HepG2 (cell line): ENCODE measurements around the gene NACC2. TPM values are rescaled to one million over a fixed set of nuclear protein-coding genes. Genes with fewer than 3 reads are reported as not detected.

Source experiments
- ATAC-seq: fragments of 200-7000 bp; cut with Tn5 transposase; 3 replicates; pipeline ENCODE4 v1.9.1; 2020; ENCODE audit warnings: mild to moderate bottlenecking, moderate library complexity
- BruUV-seq: library from RNA; stranded (reverse); fragments of 400-500 nt; replicated peaks from 2 replicates; lab custom pipeline; 2021; lab: Mats Ljungman, UMichigan
- CTCF ChIA-PET: fragments of 300-600 bp; formaldehyde crosslinking; extraction: SDS; loops from one replicate; lab custom pipeline; 2021; ENCODE audit warnings: low total read pairs, inconsistent platforms, low intra/inter-chr PET ratio; lab: Yijun Ruan, JAX
- POLR2A ChIA-PET: fragments of 350-600 bp; sonication (Branson Sonifier 250); formaldehyde crosslinking; loops from one replicate; lab custom pipeline; 2020; ENCODE audit warnings: antibody characterized with exemption, inconsistent platforms; lab: Yijun Ruan, JAX
- DNase-seq: peaks from one replicate; pipeline ENCODE4 v3.0.0-alpha.2; 2015; ENCODE audit warnings: low spot score
- FAIRE-seq: peaks from 3 replicates; lab custom pipeline; 2011; peaks lifted over from hg19 to GRCh38; lab: Jason Lieb, UNC
- H2AFZ ChIP-seq: one replicate; pipeline ENCODE4 v1.6.1; 2011; ENCODE audit warnings: low read length, inconsistent platforms
- H3K27ac ChIP-seq: fragments of 300-600 bp; 3 replicates; pipeline ENCODE4 v1.8.0; 2011; ENCODE audit warnings: mixed run types, mild to moderate bottlenecking, mixed read lengths, low read length, inconsistent platforms; ENCODE audit not compliant: insufficient read depth; ENCODE audit errors: extremely low read length
- H3K27me3 ChIP-seq, 2 experiments: fragments of 200-600 bp in 1 of 2; 2 replicates in 1 of 2; 3 replicates in 1 of 2; pipeline versions ENCODE4 v1.6.0 to v1.8.0; 2011; ENCODE audit warnings: low read length in 2 of 2, mild to moderate bottlenecking in 2 of 2, moderate library complexity in 2 of 2, inconsistent platforms in 1 of 2; ENCODE audit not compliant: insufficient read depth in 2 of 2, control insufficient read depth in 1 of 2
- H3K36me3 ChIP-seq, 2 experiments: fragments of 200-600 bp in 1 of 2; replicated peaks in 1 of 2; 2 replicates in 1 of 2; 3 replicates in 1 of 2; pipeline versions ENCODE4 v1.5.1 to v1.8.0; 2011; ENCODE audit warnings: low read length in 2 of 2, inconsistent platforms in 1 of 2; ENCODE audit not compliant: insufficient read depth in 2 of 2, control insufficient read depth in 1 of 2
- H3K4me1 ChIP-seq: 2 replicates; pipeline ENCODE4 v1.5.1; 2012; ENCODE audit warnings: low read length, inconsistent platforms; ENCODE audit not compliant: insufficient read depth
- H3K4me2 ChIP-seq: 2 replicates; pipeline ENCODE4 v1.6.0; 2011; ENCODE audit warnings: low read depth, low read length, inconsistent platforms
- H3K4me3 ChIP-seq, 3 experiments: fragments of 200-600 bp in 1 of 3; sonication (generic), shearing (Covaris generic) in 1 of 3; replicated peaks in 1 of 3; 2 replicates each; pipeline ENCODE4 v1.5.1; 2011 to 2016; ENCODE audit warnings: low read length in 3 of 3, inconsistent platforms in 2 of 3, low read depth in 2 of 3, mild to moderate bottlenecking in 2 of 3, control low read depth in 1 of 3, mixed read lengths in 1 of 3; ENCODE audit not compliant: insufficient read depth in 1 of 3
- H3K79me2 ChIP-seq: one replicate; pipeline ENCODE4 v1.6.1; 2011; ENCODE audit warnings: low read length, inconsistent platforms; ENCODE audit not compliant: insufficient read depth
- H3K9ac ChIP-seq: 2 replicates; pipeline ENCODE4 v1.6.0; 2011; ENCODE audit warnings: mild to moderate bottlenecking, low read depth, low read length, inconsistent platforms; ENCODE audit not compliant: insufficient read depth
- H3K9me3 ChIP-seq: 2 replicates; pipeline ENCODE4 v1.5.1; 2012; ENCODE audit warnings: mild to moderate bottlenecking, low read length
- H4K20me1 ChIP-seq: 2 replicates; pipeline ENCODE4 v1.6.0; 2011; ENCODE audit warnings: inconsistent platforms, mild to moderate bottlenecking, low read length, moderate library complexity; ENCODE audit not compliant: insufficient read depth
- E2F1 ChIP-seq: sonication (generic); formaldehyde crosslinking; IDR thresholded peaks from 2 replicates; pipeline ENCODE4 v1.5.0; 2020; ENCODE audit warnings: missing genetic modification reagents
- FOXO1 ChIP-seq: sonication (generic); formaldehyde crosslinking; IDR thresholded peaks from 2 replicates; pipeline ENCODE4 v1.4.0; 2020; ENCODE audit warnings: missing genetic modification reagents
- HNRNPL ChIP-seq: fragments of 200-400 bp; formaldehyde crosslinking; IDR thresholded peaks from 2 replicates; pipeline ENCODE4 v1.6.1; 2017; ENCODE audit warnings: mild to moderate bottlenecking, low read depth, low read length
- MAFG ChIP-seq: sonication (generic); formaldehyde crosslinking; IDR thresholded peaks from 2 replicates; pipeline ENCODE4 v1.5.1; 2020; ENCODE audit warnings: mild to moderate bottlenecking, missing genetic modification reagents
- WGBS: methylation state at CpG from one replicate; pipeline ENCODE4 v1.1.6; 2017; ENCODE audit warnings: low lambda C conversion rate; 5-methylcytosine and 5-hydroxymethylcytosine counted together
- in situ Hi-C: cut with HindIII; loops from 2 replicates; pipeline ENCODE4 v1.10.0; 2017; ENCODE audit warnings: low pct_unique_long_range_greater_than_20kb; ENCODE audit not compliant: extremely low pct_ligation_motif_present
- intact Hi-C: fragments of 100-400 bp; cut with micrococcal nuclease; formaldehyde crosslinking; loops from one replicate; pipeline ENCODE4 v1.10.0; 2022; ENCODE audit not compliant: unreplicated experiment
- polyA plus RNA-seq, 8 experiments: library from polyadenylated mRNA; depleted of rRNA in 3 of 8; stranded (reverse) in 7 of 8; unstranded in 1 of 8; fragments of >200 nt; fragmentation: Illumina TruSeq in 4 of 8; extraction: Trizol in 4 of 8; gene quantifications; 2 replicates each; pipeline versions ENCODE4 v1.2.1 to v1.2.3, GENCODE V29; 2011 to 2016; ENCODE audit warnings: low read depth in 4 of 8, missing spikeins in 1 of 8, mixed read lengths in 1 of 8; ENCODE audit not compliant: insufficient read depth in 1 of 8
- total RNA-seq, 5 experiments: library from RNA; depleted of rRNA; stranded (reverse); fragments of >200 nt; fragmentation: Illumina TruSeq; extraction: Trizol; gene quantifications; 2 replicates each; pipeline ENCODE4 v1.2.3, GENCODE V29; 2016; ENCODE audit warnings: low read depth in 1 of 5

Gene NACC2
- total and polyA plus RNA-seq, 2 of the 13 experiments (the other 11 are each of a cell fraction or from before 2014, with no cell fraction given): 5.9 to 12.3 TPM

- Histone ChIP-seq H2AFZ (no peak overlapping the region), H3K4me2 (no peak overlapping the region), H3K4me3 (no peak overlapping the region), H3K4me1 (peaks cover 16% of the 10 kb centered on the region), H3K36me3 (peaks cover 15 to 45% of the 10 kb centered on the region in 2 experiments; a peak in 3 of 5 replicates), H3K27me3 (no peaks in the 10 kb centered on the region), H4K20me1 (peaks cover 11% of the 10 kb centered on the region; the same call in 1 of the 2 replicates), H3K9ac (no peak overlapping the region), H3K9me3 (no peaks in the 10 kb centered on the region), H3K79me2 (peaks cover 16% of the 10 kb centered on the region), H3K27ac (no peak overlapping the region)
- TF ChIP-seq HNRNPL (0 out of 2 replicates have a peak, but pooled peaks have one; percentile 12), FOXO1 (CRISPR knock-in tag) (no peak), E2F1 (CRISPR knock-in tag) (no peak), MAFG (CRISPR knock-in tag) (no peak)
- ChIA-PET CTCF (no interaction called here), POLR2A (interaction anchor here (1.0 kb wide), 1 partner anchor 56 kb away, joined by 3 read pairs; no protein-coding TSS in a partner anchor)
- BruUV-seq: no TSS peak
- FAIRE-seq (no peak), DNase-seq (no peak), ATAC-seq (no peak)
- 95% methylated on average over 12 of the region's 30 CpGs for WGBS
- in situ Hi-C loops: no loop called here
- intact Hi-C loops: no loop called here
These were observed 46.3 kb downstream of the NACC2 start for GRCh38 chr9:136048560-136049411.
